Fibroblast of pulmonary artery (primary cell): ENCODE measurements around the gene FBXO36.
"Not testable (repeated sequence)": the region's sequence is repeated elsewhere in the genome, so short reads cannot be mapped to it uniquely, and the experiment has no call there.

Experiments
- DNase-seq: peaks from one replicate; pipeline ENCODE4 v3.0.0-alpha.2; 2010; ENCODE audit warnings: low read depth
- H3K4me3 ChIP-seq: replicated peaks from 2 replicates; pipeline ENCODE4 v1.5.1; 2011; ENCODE audit warnings: low read depth, mild to moderate bottlenecking, control low read depth, low read length, moderate library complexity
- TF ChIP-seq, protein P1 (sequence below): IDR thresholded peaks from 2 replicates; pipeline ENCODE4 v1.5.1; 2011; ENCODE audit warnings: mild to moderate bottlenecking, control low read depth, low read length, inconsistent platforms; ENCODE audit errors: missing control alignments

The FBXO36 gene

DNA sequence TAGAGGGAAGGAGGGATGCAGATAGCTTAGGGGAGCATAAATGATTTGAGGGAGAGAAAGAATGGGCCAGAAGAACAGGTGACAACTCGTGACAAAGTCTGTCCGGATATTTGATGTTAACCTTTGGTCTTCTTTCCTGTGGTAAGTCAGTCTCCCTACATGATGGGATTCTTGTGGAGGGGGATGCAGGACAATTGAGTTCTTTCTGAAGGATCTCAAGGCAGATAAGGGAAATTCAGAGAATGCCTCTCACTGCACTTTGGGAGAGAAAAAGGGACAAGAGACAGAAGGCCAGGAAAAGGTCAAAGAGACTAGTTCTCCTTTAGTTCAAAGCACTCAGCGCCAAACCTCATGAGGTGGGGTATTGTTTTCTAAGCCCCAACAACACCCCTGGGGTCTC, 34.2 kb downstream of the FBXO36 start:
- no peak overlapping the region for H3K4me3 ChIP-seq
- TF ChIP-seq, protein P1, sequence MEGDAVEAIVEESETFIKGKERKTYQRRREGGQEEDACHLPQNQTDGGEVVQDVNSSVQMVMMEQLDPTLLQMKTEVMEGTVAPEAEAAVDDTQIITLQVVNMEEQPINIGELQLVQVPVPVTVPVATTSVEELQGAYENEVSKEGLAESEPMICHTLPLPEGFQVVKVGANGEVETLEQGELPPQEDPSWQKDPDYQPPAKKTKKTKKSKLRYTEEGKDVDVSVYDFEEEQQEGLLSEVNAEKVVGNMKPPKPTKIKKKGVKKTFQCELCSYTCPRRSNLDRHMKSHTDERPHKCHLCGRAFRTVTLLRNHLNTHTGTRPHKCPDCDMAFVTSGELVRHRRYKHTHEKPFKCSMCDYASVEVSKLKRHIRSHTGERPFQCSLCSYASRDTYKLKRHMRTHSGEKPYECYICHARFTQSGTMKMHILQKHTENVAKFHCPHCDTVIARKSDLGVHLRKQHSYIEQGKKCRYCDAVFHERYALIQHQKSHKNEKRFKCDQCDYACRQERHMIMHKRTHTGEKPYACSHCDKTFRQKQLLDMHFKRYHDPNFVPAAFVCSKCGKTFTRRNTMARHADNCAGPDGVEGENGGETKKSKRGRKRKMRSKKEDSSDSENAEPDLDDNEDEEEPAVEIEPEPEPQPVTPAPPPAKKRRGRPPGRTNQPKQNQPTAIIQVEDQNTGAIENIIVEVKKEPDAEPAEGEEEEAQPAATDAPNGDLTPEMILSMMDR, result no peak
- DNase-seq, result no peak

- DNase-seq, result peak; percentile 21
- H3K4me3 ChIP-seq, result not testable (repeated sequence)
These were observed 41.3 kb downstream of the FBXO36 start for GRCh38 chr2:229963596-229963995.

DNA sequence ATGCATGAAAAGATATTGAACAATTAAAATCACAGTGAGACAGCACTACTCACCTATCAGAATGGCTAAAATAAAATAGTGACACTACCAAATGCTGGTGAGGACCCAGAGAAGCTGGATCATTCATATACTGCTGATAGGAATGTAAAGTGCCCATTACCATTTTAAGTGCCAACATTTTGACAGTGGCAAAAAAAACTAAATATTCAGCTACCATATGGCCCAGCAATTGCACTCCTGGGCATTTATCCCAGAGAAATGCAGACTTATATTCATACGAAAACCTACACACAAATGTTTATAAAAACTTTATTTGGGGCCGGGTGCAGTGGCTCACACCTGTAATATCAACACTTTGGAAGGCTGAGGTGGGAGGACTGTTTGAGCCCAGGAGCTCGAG, 47.6 kb downstream of the FBXO36 start:
- DNase-seq, result no peak
- H3K4me3 ChIP-seq, result no peak overlapping the region
- TF ChIP-seq, protein P1, result no peak

- no peak overlapping the region for H3K4me3 ChIP-seq
- TF ChIP-seq, protein P1, result no peak
- DNase-seq, result no peak
These were observed 48.1 kb downstream of the FBXO36 start for GRCh38 chr2:229970406-229970805.

DNA sequence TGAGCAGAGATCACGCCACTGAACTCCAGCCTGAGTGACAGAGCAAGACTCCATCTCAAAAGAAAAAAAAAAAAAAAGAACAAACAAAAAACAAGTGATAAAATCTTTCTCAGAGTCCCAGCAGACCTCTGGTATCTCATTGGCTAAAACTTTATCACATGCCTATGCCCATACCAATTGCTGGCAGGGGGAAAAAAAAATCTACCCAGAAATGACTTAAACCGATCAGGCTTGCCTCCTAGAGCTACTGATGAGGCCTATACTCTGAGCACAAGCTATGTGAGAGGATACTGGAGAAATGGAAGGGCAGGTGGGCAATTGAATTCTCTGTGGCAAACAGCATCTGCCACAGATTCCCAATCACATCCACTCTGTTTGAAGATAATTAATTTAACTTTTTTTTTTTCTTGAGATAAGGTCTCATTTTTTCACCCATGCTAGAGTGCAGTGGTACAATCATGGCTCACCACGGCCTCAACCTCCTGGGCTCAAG, 49.0 kb downstream of the FBXO36 start:
- H3K4me3 ChIP-seq, result no peak overlapping the region
- DNase-seq, result no peak
- TF ChIP-seq, protein P1, result no peak

- DNase-seq, result peak; percentile 89
- TF ChIP-seq, protein P1, result peak; percentile 40
- no peak overlapping the region for H3K4me3 ChIP-seq
These were observed 52.0 kb downstream of the FBXO36 start for GRCh38 chr2:229974266-229974665.

DNA sequence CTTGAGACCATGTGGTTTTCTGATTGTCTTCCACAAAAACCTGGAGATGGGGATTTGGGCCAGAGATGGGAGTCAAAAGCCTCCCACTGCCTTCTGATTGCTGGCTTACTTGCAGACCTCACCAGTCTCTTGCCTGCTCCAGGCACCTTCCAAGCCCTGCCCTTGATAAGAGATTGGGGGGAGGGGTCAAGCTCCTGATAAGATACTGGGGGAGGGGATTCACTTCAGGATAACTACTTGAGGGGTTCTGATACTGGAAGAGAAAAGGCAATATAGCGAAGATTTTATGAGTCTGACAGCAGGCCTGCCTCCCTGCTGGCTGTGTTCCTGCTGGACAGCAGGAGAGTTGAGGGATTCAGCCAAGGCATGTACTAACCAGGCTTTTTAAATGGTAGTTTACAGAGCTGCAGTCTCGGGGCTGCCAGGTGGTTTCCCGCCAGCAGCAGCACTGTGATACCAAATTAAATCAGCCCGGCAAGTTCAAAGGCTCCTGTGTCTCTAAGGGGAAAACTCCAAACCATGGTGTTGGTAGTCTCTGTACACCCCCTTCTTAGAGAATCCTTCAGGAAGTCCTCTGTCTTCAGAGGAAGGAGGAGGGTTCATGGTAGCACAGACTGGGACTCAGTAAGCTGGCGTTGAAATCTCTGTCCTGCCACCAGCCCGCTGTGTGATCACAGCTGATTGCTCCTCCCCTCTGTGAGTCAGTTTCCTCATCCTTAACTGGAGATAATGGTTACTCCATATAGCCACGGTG, 58.3 kb downstream of the FBXO36 start:
- H3K4me3 ChIP-seq, result peak overlapping the region; percentile 1
- DNase-seq, result peak; percentile 90
- TF ChIP-seq, protein P1, result no peak
